Measurements from ENCODE around the gene IARS1. TPM values are rescaled to one million over a fixed set of nuclear protein-coding genes. Genes with fewer than 3 reads are reported as not detected.

Gene IARS1
- 340 and 354 TPM in 2 replicates for total RNA-seq (ENCODE audit: low replicate concordance)

DNA sequence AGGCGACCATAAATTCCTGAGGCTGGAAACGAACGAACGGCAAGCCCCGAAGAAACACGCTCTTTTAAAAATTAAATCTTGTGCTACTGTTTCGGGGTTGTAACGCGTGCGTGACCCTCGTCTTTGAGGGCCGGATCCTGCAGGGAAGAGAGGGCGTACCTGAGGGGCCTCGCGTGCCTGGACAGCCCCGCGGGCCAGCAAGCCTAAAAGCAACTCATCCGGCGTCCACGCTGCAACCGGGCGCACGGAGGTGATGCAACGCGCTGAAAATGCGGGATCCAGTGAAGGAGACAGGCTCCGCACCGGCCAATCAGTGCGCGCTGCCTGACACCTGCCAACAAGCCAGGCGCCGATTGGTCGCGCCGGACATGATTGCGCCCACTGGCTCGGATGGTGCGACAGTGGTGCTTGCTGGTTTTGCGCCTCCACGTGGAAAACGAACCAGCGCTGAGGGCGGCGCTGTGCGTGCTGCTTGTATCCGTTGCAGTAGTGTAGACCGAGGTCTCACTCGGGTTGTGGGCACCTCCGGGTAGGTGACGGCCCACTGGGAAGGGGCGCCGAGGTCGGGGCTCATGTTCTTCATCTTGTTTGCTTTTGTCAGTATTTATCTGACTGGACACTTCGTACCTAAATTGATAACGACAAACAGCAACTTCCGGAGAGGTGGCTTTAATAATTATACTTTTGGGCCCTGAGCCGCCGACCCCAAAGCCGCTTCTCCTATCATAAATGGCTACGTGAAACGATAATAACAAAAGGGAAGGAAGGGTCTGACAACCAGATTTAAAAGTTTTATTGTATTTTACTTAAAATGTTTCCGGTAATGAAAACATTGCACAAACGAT, at the start of gene IARS1:
Gene IARS1, minus strand, starts transcription at position 246 of the 845 bp plus-strand sequence. CDS start 4,278 bp downstream, outside the sequence.

DNA sequence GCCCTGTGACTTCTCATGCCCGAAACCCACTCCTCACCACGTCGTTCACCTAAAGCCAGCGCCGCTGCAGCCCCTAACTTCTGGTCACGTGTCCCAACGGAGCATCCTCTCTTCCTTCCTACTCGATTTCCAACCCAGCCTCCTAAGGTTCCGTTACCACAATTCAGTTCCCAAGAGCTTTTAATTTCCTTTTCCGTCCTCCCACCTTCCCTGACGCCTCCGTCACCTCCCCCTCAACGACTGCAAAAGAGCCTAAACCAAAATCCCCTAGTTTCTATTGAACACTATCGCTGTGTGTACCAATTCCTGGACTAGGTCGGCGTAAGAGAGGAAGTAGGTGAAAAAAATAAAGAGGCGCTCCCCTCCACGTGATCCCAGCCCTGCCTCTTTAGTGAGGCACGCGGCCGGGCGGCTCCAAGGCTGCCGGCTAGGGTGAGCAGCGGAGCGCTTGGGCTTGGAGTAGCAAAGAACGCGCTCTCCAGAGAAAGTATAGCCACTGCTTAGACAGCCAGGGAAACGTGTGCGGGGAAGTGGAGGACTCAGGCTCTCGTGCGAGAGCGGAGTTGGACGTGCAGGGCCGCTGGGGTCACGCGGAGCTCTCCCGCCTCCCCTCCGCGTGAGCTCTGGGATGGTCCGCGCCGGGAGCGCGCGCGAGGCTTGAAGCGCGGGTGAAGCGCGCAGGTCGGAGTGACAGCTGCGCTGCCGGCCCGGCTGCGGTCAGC, 31.9 kb upstream of the IARS1 start, which contains the start of the genes CENPP and NOL8:
Gene CENPP, plus strand, starts transcription at position 685 of the 722 bp plus-strand sequence.
Gene NOL8, minus strand, starts transcription at position 82 of the 722 bp plus-strand sequence. CDS start 1,189 bp downstream, outside the sequence.

Other genes starting within 250 kb of the IARS1 start
- 79.5 and 128 TPM in 2 replicates for gene SPTLC1, start 178.3 kb downstream of the IARS1 start, total RNA-seq (ENCODE audit: low replicate concordance)
- gene NOL8, start 31.7 kb upstream of the IARS1 start, total RNA-seq (ENCODE audit: low replicate concordance), result 14.7 and 20.8 TPM in 2 replicates
- gene CENPP, start 32.3 kb upstream of the IARS1 start, total RNA-seq (ENCODE audit: low replicate concordance), result 0.47 and 1.6 TPM in 2 replicates
- 0.90 and 2.1 TPM in 2 replicates for gene OGN, start 110.9 kb upstream of the IARS1 start, total RNA-seq (ENCODE audit: low replicate concordance)
- gene OMD, start 130.8 kb upstream of the IARS1 start, total RNA-seq (ENCODE audit: low replicate concordance), result 0.23 and 1.9 TPM in 2 replicates
- gene ASPN, start 188.8 kb upstream of the IARS1 start, total RNA-seq (ENCODE audit: low replicate concordance), result 12.5 and 13.0 TPM in 2 replicates
- 4.4 and 17.3 TPM in 2 replicates for gene ECM2, start 242.3 kb upstream of the IARS1 start, total RNA-seq (ENCODE audit: low replicate concordance)

Measured in smooth muscle cell of the coronary artery (primary cell).